ENCODE data around the gene MFAP2.
"Not testable (repeated sequence)": the region's sequence is repeated elsewhere in the genome, so short reads cannot be mapped to it uniquely, and the experiment has no call there.

- not testable (repeated sequence) for TF ChIP-seq CTCF (IDR thresholded peaks at IDR 0.05); SIN3A (IDR thresholded peaks at IDR 0.05; ENCODE audit: borderline replicate concordance, insufficient read depth, low read depth, low read length)
Measured at GRCh38 chr1:16949026-16949425, 31.4 kb downstream of the MFAP2 start.
